ENCODE data around the gene RAB8B.

DNA sequence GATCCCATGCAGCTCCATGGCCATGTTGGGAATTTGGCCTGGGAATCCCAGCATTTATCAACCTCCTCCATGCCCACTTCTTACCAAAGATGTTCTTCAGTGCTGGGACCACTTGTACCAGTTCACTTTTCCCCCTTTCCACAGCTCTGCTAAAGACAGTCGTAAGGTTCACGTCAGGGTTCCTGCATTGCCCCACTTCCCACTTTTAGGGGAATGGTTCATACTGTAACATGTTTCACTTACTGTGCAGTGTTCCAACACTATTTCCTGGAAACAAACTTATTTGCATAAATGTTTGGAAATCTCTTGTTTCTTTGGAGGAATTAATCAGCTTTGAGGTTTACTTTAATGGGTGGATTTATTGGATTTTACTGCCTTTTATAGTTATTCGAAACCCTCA lies 105.0 kb downstream of the RAB8B start:
- TF ChIP-seq CTCF (conservative IDR thresholded peaks at IDR 0.05) = no peak
- no peak for TF ChIP-seq EZH2 (IDR thresholded peaks at IDR 0.05; ENCODE audit: low read depth)
